ENCODE measurements around the gene SORCS2. TPM values are rescaled to one million over a fixed set of nuclear protein-coding genes. Genes with fewer than 3 reads are reported as not detected.

Gene SORCS2
- total RNA-seq, 1 experiment from 2014 or later: 0.06 TPM

DNA sequence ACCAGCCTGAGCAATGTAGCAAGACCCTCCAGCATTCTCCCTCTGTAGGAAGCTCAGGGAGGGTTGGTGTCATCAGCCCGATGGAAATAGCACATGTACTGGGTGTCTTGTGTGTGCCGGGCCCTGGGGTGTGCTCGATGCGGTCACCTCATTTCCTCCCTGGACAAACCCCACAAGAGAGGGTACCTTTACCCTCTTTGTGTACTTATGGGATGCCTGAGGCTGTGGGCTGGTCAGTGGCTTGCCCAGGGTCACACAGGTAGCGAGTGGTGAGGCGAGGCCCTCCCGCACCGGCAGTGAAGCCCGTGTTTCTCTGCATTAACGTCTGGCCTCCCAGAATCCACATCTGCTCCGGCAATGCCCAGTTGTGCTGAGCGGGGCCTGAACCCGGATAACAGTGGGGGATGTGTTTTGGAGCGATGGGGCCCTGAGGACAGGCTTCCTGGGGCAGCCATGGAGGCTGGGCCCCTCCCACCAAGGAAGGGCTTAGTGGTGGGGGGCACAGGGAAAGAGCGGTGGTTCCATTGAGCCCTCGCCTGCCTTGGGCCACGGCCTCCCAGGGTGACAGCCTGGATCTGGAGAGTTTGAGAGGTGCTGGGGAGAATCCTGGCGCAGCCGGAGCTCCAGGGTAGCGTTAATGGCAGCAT lies 234.3 kb downstream of the SORCS2 start:
- no peak overlapping the region for H3K4me3 ChIP-seq (ENCODE audit: low read depth, low read length, poor library complexity, severe bottlenecking)
- intact Hi-C loops (cut with micrococcal nuclease; ENCODE audit: unreplicated experiment): no loop called here
- H3K4me1 ChIP-seq (ENCODE audit: insufficient read depth, low read length, poor library complexity, severe bottlenecking): no peaks in the 10 kb centered on the region
- no peak overlapping the region for H3K27ac ChIP-seq (ENCODE audit: low read depth, low read length, poor library complexity, severe bottlenecking)
- TF ChIP-seq EZH2 (IDR thresholded peaks at IDR 0.05; ENCODE audit: borderline replicate concordance, low read depth, low read length, poor library complexity, severe bottlenecking) (no peak), CTCF (conservative IDR thresholded peaks at IDR 0.05; ENCODE audit: low read depth, low read length) (no peak)
- no peak for DNase-seq (ENCODE audit: low spot score)
- CTCF ChIA-PET: no interaction called here
- BruUV-seq (replicated peaks): no TSS peak
- no peaks in the 10 kb centered on the region for H3K27me3 ChIP-seq (replicated peaks; ENCODE audit: insufficient read depth, low read depth, low read length, poor library complexity)
- POLR2A ChIA-PET (ENCODE audit: low non-redundant PET): no interaction called here
- H3K9me3 ChIP-seq (ENCODE audit: low read depth, low read length, poor library complexity, severe bottlenecking): no peaks in the 10 kb centered on the region
- H3K36me3 ChIP-seq (ENCODE audit: insufficient read depth, low read length, poor library complexity, severe bottlenecking): no peaks in the 10 kb centered on the region

DNA sequence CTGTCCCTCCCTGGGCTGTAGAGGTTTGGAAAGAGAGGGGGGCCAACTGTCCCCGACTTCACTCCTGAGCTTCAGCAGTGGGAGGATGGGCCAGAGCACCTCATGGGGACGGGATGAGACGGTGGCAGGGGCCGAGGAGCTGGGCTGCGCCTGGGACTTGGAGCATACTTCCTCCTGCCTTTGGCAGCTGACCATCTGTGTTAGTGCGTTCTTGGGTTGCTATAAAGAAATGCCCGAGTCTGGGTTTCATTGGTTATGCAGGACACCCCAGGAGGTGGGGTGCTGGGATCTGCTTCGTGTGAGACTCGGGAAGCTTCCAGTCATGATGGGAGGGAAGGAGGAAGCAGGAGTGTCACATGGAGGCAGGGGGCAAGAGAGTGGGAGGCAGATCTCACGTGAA lies 235.0 kb downstream of the SORCS2 start:
- TF ChIP-seq EZH2 (IDR thresholded peaks at IDR 0.05; ENCODE audit: borderline replicate concordance, low read depth, low read length, poor library complexity, severe bottlenecking): no peak
- TF ChIP-seq CTCF (conservative IDR thresholded peaks at IDR 0.05; ENCODE audit: low read depth, low read length): no peak
- no peak overlapping the region for H3K4me3 ChIP-seq (ENCODE audit: low read depth, low read length, poor library complexity, severe bottlenecking)
- no peaks in the 10 kb centered on the region for H3K36me3 ChIP-seq (ENCODE audit: insufficient read depth, low read length, poor library complexity, severe bottlenecking)
- POLR2A ChIA-PET (ENCODE audit: low non-redundant PET): no interaction called here
- H3K27ac ChIP-seq (ENCODE audit: low read depth, low read length, poor library complexity, severe bottlenecking): no peak overlapping the region
- CTCF ChIA-PET: no interaction called here
- DNase-seq (ENCODE audit: low spot score): no peak
- intact Hi-C loops (cut with micrococcal nuclease; ENCODE audit: unreplicated experiment): no loop called here
- no peaks in the 10 kb centered on the region for H3K27me3 ChIP-seq (replicated peaks; ENCODE audit: insufficient read depth, low read depth, low read length, poor library complexity)
- H3K9me3 ChIP-seq (ENCODE audit: low read depth, low read length, poor library complexity, severe bottlenecking): no peaks in the 10 kb centered on the region
- no peaks in the 10 kb centered on the region for H3K4me1 ChIP-seq (ENCODE audit: insufficient read depth, low read length, poor library complexity, severe bottlenecking)
- no TSS peak for BruUV-seq (replicated peaks)

- no TSS peak for BruUV-seq (replicated peaks)
- no peak overlapping the region for H3K27ac ChIP-seq (ENCODE audit: low read depth, low read length, poor library complexity, severe bottlenecking)
- ChIA-PET CTCF (no interaction called here), POLR2A (ENCODE audit: low non-redundant PET) (no interaction called here)
- H3K27me3 ChIP-seq (replicated peaks; ENCODE audit: insufficient read depth, low read depth, low read length, poor library complexity): no peaks in the 10 kb centered on the region
- H3K36me3 ChIP-seq (ENCODE audit: insufficient read depth, low read length, poor library complexity, severe bottlenecking): no peaks in the 10 kb centered on the region
- no peak overlapping the region for H3K4me3 ChIP-seq (ENCODE audit: low read depth, low read length, poor library complexity, severe bottlenecking)
- DNase-seq (ENCODE audit: low spot score): no peak
- no peaks in the 10 kb centered on the region for H3K9me3 ChIP-seq (ENCODE audit: low read depth, low read length, poor library complexity, severe bottlenecking)
- intact Hi-C loops (cut with micrococcal nuclease; ENCODE audit: unreplicated experiment): no loop called here
- no peaks in the 10 kb centered on the region for H3K4me1 ChIP-seq (ENCODE audit: insufficient read depth, low read length, poor library complexity, severe bottlenecking)
- TF ChIP-seq CTCF (conservative IDR thresholded peaks at IDR 0.05; ENCODE audit: low read depth, low read length): no peak
- TF ChIP-seq EZH2 (IDR thresholded peaks at IDR 0.05; ENCODE audit: borderline replicate concordance, low read depth, low read length, poor library complexity, severe bottlenecking): no peak
Observed at GRCh38 chr4:7427831-7428260, 235.5 kb downstream of the SORCS2 start.

Measured in A673 (cell line).